Esophagus squamous epithelium (tissue), 5 donors: ENCODE results near the gene CES5A. TPM values are rescaled to one million over a fixed set of nuclear protein-coding genes. Genes with fewer than 3 reads are reported as not detected.

ENCODE experiments used
- DNase-seq: peaks from one replicate; lab custom pipeline; 2025; lab: John Stamatoyannopoulos, UW
- H3K27ac ChIP-seq, 4 donors: fragments of 200-600 bp; sonication (generic); one replicate each; pipeline ENCODE4 v1.5.1; 2016 to 2019; ENCODE audit warnings: mild to moderate bottlenecking in 1 of 4
- H3K27me3 ChIP-seq, 4 donors: fragments of 200-600 bp; sonication (generic); 1 replicate in 3 of 4; 2 replicates in 1 of 4; pipeline versions ENCODE4 v1.5.1 to v1.6.0; 2017 to 2021; ENCODE audit warnings: antibody characterized with exemption in 1 of 4
- H3K36me3 ChIP-seq, 3 donors: fragments of 200-600 bp; sonication (generic); one replicate each; pipeline ENCODE4 v1.5.1; 2016 to 2019
- H3K4me1 ChIP-seq, 3 donors: fragments of 200-600 bp; sonication (generic); one replicate each; pipeline ENCODE4 v1.5.1; 2017 to 2019
- H3K4me3 ChIP-seq, 4 donors: fragments of 200-600 bp; sonication (generic); 1 replicate in 3 of 4; 2 replicates in 1 of 4; pipeline ENCODE4 v1.5.1; 2016 to 2019; ENCODE audit warnings: mild to moderate bottlenecking in 2 of 4, moderate library complexity in 1 of 4
- H3K9me3 ChIP-seq, 3 donors: fragments of 200-600 bp; sonication (generic); one replicate each; pipeline ENCODE4 v1.5.1; 2016 to 2019
- POLR2A ChIP-seq, 4 donors: fragments of 450-650 bp; IDR thresholded peaks; one replicate each; pipeline ENCODE4 v1.6.1; 2017; ENCODE audit warnings: antibody characterized with exemption in 4 of 4, mild to moderate bottlenecking in 4 of 4, moderate library complexity in 3 of 4
- WGBS, 2 donors: methylation state at CpG; one replicate each; pipeline ENCODE4 v1.1.5; 2018; 5-methylcytosine and 5-hydroxymethylcytosine counted together
- intact Hi-C: fragments of 100-400 bp; cut with DNase I; formaldehyde crosslinking; loops from one replicate; pipeline ENCODE4 v1.15.0; 2022
- total RNA-seq, 4 donors: library from RNA; depleted of rRNA; stranded (reverse); fragments of >200 nt; gene quantifications; one replicate each; pipeline ENCODE4 v1.1.0, GENCODE V29; 2016
- TF ChIP-seq, protein P1 (sequence below), 6 experiments: fragments of 450-650 bp in 4 of 6; fragments of 200-600 bp in 2 of 6; sonication (generic) in 2 of 6; IDR thresholded peaks; one replicate each; pipeline ENCODE4 v1.5.1; 2016 to 2019; ENCODE audit warnings: antibody characterized with exemption in 6 of 6, mild to moderate bottlenecking in 4 of 6, moderate library complexity in 4 of 6
- donor health status: DM: yes; HTN: yes; CAD: no.

Gene CES5A
- total RNA-seq, 4 donors from 2014 or later = not detected

DNA sequence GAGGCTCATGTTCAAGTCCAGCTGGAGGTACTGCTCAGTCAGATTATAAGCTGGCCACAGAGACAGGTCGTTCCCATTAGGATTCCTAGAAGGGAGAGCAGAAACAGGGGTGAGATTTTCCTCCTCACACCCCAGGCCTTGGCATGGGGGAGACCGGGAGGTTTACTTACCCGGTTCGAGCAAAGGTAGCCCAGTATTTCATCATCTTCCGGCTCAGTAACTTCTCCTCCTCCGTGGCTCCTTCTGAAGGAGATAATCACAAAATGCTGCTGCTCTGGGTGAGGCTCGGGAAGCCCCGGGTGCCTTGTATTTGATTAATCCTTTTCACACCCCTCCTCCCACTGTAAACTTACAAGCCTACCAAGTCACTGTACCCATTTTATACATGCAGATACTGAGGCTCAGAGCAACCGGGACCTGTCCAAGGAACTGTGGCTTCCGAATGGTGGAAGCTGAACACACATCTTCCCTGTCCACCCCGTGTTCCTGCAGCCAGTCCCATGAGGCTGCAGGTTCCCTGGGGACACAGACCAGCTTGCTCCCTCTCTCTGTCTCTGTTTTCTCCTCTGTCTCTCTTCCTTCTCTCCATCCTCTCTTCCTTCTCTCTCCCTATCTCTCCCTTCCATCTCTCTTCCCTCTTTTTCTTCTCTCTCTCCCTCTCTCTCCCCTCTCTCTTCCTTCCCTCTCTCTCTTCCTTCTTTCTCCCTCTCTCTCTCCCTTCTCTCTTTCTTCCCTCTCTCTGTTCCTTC is 28.4 kb downstream of the CES5A start:
- TF ChIP-seq, protein P1, sequence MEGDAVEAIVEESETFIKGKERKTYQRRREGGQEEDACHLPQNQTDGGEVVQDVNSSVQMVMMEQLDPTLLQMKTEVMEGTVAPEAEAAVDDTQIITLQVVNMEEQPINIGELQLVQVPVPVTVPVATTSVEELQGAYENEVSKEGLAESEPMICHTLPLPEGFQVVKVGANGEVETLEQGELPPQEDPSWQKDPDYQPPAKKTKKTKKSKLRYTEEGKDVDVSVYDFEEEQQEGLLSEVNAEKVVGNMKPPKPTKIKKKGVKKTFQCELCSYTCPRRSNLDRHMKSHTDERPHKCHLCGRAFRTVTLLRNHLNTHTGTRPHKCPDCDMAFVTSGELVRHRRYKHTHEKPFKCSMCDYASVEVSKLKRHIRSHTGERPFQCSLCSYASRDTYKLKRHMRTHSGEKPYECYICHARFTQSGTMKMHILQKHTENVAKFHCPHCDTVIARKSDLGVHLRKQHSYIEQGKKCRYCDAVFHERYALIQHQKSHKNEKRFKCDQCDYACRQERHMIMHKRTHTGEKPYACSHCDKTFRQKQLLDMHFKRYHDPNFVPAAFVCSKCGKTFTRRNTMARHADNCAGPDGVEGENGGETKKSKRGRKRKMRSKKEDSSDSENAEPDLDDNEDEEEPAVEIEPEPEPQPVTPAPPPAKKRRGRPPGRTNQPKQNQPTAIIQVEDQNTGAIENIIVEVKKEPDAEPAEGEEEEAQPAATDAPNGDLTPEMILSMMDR (IDR thresholded peaks at IDR 0.05) = no peak
- TF ChIP-seq POLR2A (IDR thresholded peaks at IDR 0.05) = no peak
- WGBS, 2 donors = 45 to 58% methylated on average over 11 of the region's 11 CpGs
- intact Hi-C loops = loop anchor here (10.0 kb wide), 1 partner anchor 382 kb away; no protein-coding TSS in a partner anchor

DNA sequence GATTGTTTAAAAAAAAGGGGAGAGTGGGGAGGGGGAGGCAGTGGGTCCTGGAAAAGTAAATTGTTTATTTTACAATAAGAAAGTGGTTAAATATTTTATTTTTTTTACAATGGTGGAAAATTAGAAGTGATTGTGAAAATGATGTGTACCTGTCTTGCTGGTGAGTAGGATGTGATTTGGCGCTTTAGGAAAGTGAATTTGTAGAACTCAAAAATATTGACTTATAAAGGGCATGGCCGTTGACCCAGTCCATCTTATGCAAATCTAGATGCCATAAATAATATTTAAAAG is 32.1 kb downstream of the CES5A start:
- peaks cover 0 to 42% (median 0%) of the 10 kb centered on the region in 4 donors for H3K27me3 ChIP-seq
- intact Hi-C loops = loop anchor here (5.0 to 10.0 kb wide), 2 partner anchors 131 to 378 kb away; no protein-coding TSS in a partner anchor
- no peak overlapping the region for H3K27ac ChIP-seq
- peaks cover 0 to 8% (median 4%) of the 10 kb centered on the region in 3 donors for H3K4me1 ChIP-seq
- DNase-seq = no peak
- WGBS, 2 donors = 43 to 47% methylated on average over 2 of the region's 2 CpGs
- no peaks in the 10 kb centered on the region for H3K36me3 ChIP-seq
- no peaks in the 10 kb centered on the region for H3K9me3 ChIP-seq
- H3K4me3 ChIP-seq = no peak overlapping the region
- TF ChIP-seq, protein P1 (IDR thresholded peaks at IDR 0.05) = peak in 1 of 6 experiments; percentile 4
- no peak for TF ChIP-seq POLR2A (IDR thresholded peaks at IDR 0.05)

More for the DNA sequence above, 28.4 kb downstream of the CES5A start:
- no peaks in the 10 kb centered on the region for H3K9me3 ChIP-seq
- no peaks in the 10 kb centered on the region for H3K4me1 ChIP-seq
- no peaks in the 10 kb centered on the region for H3K36me3 ChIP-seq
- H3K27ac ChIP-seq = no peak overlapping the region
- DNase-seq = no peak
- peaks cover 0 to 69% (median 0%) of the 10 kb centered on the region in 4 donors for H3K27me3 ChIP-seq
- no peak overlapping the region for H3K4me3 ChIP-seq

DNA sequence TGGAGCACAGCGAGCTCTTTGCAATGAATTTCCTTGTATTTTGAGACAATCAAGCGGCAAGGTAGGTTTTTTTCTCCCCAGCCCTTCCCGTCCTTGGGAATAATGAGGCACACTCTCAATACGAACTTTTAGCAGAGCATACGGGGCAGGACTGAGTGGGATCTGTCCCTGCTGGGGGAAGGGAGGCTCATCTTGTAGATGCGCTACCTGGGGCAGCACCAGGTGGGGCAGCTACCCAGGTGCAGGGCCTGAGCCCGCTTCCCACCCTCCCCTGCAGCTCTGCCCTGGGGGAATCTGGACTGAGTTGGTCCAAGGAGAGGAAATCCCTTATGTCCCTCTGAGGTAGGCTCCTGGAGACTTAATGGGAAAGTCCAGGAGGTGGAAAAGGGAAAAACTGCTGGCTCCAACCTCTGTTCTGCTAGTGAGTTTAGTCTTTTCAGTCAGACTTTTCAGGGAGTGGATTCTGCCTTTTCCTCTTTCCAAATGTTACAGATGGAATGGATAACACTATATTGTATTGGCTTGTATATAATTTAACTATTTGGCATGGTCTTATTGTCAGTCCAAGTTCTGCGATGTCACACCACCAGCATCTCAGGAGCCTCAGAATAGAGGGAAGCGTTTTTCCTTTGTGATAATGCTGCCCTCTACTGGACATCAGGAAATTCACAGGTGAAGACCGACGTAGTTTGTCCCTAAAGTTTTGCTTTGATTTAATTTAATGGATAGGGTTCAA is 32.6 kb downstream of the CES5A start:
- no peaks in the 10 kb centered on the region for H3K9me3 ChIP-seq
- H3K4me3 ChIP-seq = no peak overlapping the region
- peaks cover 0 to 38% (median 0%) of the 10 kb centered on the region in 4 donors for H3K27me3 ChIP-seq
- peaks cover 0 to 8% (median 4%) of the 10 kb centered on the region in 3 donors for H3K4me1 ChIP-seq
- no peak for DNase-seq
- WGBS, 2 donors = 29 to 33% methylated on average over 9 to 11 of the region's 11 CpGs
- TF ChIP-seq, protein P1 (IDR thresholded peaks at IDR 0.05) = peak; percentile 60 to 81 (median 78)
- no peak for TF ChIP-seq POLR2A (IDR thresholded peaks at IDR 0.05)
- H3K36me3 ChIP-seq = no peaks in the 10 kb centered on the region
- H3K27ac ChIP-seq = no peak overlapping the region
- intact Hi-C loops = loop anchor here (5.0 to 10.0 kb wide), 2 partner anchors 130 to 378 kb away; no protein-coding TSS in a partner anchor

DNA sequence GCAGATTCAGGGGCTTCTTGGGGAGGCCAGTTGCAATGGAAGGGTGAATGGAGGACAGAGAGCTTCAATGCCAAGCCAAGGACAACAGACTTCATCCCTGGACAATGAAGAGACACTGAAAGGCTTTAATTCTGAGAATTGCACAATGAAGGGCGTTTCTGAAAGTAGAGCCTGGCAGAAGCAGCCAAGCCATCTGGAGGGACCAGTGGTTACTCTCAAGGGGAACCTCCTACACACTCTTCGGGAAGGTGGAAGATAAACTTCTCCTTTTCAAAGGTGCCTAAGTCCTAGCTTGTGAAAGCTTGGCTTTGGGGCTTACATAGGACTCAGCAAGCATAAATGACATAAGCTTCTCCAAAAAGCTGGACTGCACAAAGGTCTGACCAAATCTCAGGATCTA is 36.1 kb downstream of the CES5A start:
- peaks cover 0 to 11% (median 0%) of the 10 kb centered on the region in 4 donors for H3K27me3 ChIP-seq
- TF ChIP-seq, protein P1 (IDR thresholded peaks at IDR 0.05) = no peak
- no peak for TF ChIP-seq POLR2A (IDR thresholded peaks at IDR 0.05)
- no peaks in the 10 kb centered on the region for H3K36me3 ChIP-seq
- H3K27ac ChIP-seq = peak overlapping the region in 1 of 4 donors; percentile 60
- intact Hi-C loops = no loop called here
- WGBS, 2 donors = 14 to 35% methylated on average over 2 of the region's 2 CpGs
- H3K4me3 ChIP-seq = no peak overlapping the region
- no peak for DNase-seq
- H3K9me3 ChIP-seq = no peaks in the 10 kb centered on the region
- peaks cover 7 to 25% (median 8%) of the 10 kb centered on the region in 3 donors for H3K4me1 ChIP-seq
